ENCODE measurements around the gene DCUN1D5.
A peak's percentile ranks its signal among the peaks of the same experiment; 100 is the strongest.
"Not testable (repeated sequence)": the region's sequence is repeated elsewhere in the genome, so short reads cannot be mapped to it uniquely, and the experiment has no call there.

Gene DCUN1D5

GRCh38 chr11:103055221-103055890, 36.6 kb downstream of the DCUN1D5 start:
- peak; percentile 40 for DNase-seq (ENCODE audit: low read depth, low spot score)

GRCh38 chr11:103053997-103054396, 38.0 kb downstream of the DCUN1D5 start:
- no peak for DNase-seq (ENCODE audit: low read depth, low spot score)

- peak; percentile 59 for DNase-seq (ENCODE audit: low read depth, low spot score)
Observed at GRCh38 chr11:103051981-103052380, 40.0 kb downstream of the DCUN1D5 start.

- DNase-seq (ENCODE audit: low read depth, low spot score) = peak; percentile 7
Observed at GRCh38 chr11:103051151-103051801, 40.7 kb downstream of the DCUN1D5 start.

- no peak for DNase-seq (ENCODE audit: low read depth, low spot score)
Observed at GRCh38 chr11:103050351-103050750, 41.6 kb downstream of the DCUN1D5 start.

GRCh38 chr11:103047837-103048236, 44.1 kb downstream of the DCUN1D5 start:
- DNase-seq (ENCODE audit: low read depth, low spot score) = no peak

- no peak for DNase-seq (ENCODE audit: low read depth, low spot score)
Observed at GRCh38 chr11:103043826-103044678, 47.9 kb downstream of the DCUN1D5 start.

GRCh38 chr11:103042161-103042560, 49.8 kb downstream of the DCUN1D5 start:
- no peak for DNase-seq (ENCODE audit: low read depth, low spot score)

GRCh38 chr11:103035791-103036434, 56.0 kb downstream of the DCUN1D5 start:
- peak; percentile 71 for DNase-seq (ENCODE audit: low read depth, low spot score)

- DNase-seq (ENCODE audit: low read depth, low spot score) = no peak
Observed at GRCh38 chr11:103035216-103035615, 56.7 kb downstream of the DCUN1D5 start.

GRCh38 chr11:103031834-103032233, 60.1 kb downstream of the DCUN1D5 start:
- no peak for DNase-seq (ENCODE audit: low read depth, low spot score)

GRCh38 chr11:103029401-103029800, 62.6 kb downstream of the DCUN1D5 start:
- DNase-seq (ENCODE audit: low read depth, low spot score) = no peak

- not testable (repeated sequence) for DNase-seq (ENCODE audit: low read depth, low spot score)
Observed at GRCh38 chr11:103028304-103029020, 63.5 kb downstream of the DCUN1D5 start.

- no peak for DNase-seq (ENCODE audit: low read depth, low spot score)
Observed at GRCh38 chr11:103024086-103024485, 67.9 kb downstream of the DCUN1D5 start.

- DNase-seq (ENCODE audit: low read depth, low spot score) = no peak
Observed at GRCh38 chr11:103016031-103016430, 75.9 kb downstream of the DCUN1D5 start.

- no peak for DNase-seq (ENCODE audit: low read depth, low spot score)
Observed at GRCh38 chr11:103013421-103013820, 78.5 kb downstream of the DCUN1D5 start.

Data from astrocyte of the hippocampus (primary cell).